ENCODE measurements around the gene MAT1A.

The MAT1A gene

GRCh38 chr10:80289451-80290287 lies at the start of gene MAT1A:
Gene MAT1A (minus strand): TSS chr10:80289658. CDS start chr10:80289423, 235 bp downstream.
- H3K4me1 Mint-ChIP-seq = no peaks in the 10 kb centered on the region
- peaks cover 12% of the 10 kb centered on the region for H3K27me3 Mint-ChIP-seq (ENCODE audit: low read depth)
- peak within 1 kb of the TSS in 1 of 3 experiments; percentile 68 for H3K27ac Mint-ChIP-seq
- no peak within 1 kb of the TSS for H3K4me3 Mint-ChIP-seq
- TF ChIP-seq, protein P1, sequence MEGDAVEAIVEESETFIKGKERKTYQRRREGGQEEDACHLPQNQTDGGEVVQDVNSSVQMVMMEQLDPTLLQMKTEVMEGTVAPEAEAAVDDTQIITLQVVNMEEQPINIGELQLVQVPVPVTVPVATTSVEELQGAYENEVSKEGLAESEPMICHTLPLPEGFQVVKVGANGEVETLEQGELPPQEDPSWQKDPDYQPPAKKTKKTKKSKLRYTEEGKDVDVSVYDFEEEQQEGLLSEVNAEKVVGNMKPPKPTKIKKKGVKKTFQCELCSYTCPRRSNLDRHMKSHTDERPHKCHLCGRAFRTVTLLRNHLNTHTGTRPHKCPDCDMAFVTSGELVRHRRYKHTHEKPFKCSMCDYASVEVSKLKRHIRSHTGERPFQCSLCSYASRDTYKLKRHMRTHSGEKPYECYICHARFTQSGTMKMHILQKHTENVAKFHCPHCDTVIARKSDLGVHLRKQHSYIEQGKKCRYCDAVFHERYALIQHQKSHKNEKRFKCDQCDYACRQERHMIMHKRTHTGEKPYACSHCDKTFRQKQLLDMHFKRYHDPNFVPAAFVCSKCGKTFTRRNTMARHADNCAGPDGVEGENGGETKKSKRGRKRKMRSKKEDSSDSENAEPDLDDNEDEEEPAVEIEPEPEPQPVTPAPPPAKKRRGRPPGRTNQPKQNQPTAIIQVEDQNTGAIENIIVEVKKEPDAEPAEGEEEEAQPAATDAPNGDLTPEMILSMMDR (IDR thresholded peaks at IDR 0.05; ENCODE audit: unreplicated experiment in 3 of 3) = no peak
- no peaks in the 10 kb centered on the region for H3K9me3 Mint-ChIP-seq
- H3K36me3 Mint-ChIP-seq (ENCODE audit: low read depth) = no peaks in the 10 kb centered on the region

DNA sequence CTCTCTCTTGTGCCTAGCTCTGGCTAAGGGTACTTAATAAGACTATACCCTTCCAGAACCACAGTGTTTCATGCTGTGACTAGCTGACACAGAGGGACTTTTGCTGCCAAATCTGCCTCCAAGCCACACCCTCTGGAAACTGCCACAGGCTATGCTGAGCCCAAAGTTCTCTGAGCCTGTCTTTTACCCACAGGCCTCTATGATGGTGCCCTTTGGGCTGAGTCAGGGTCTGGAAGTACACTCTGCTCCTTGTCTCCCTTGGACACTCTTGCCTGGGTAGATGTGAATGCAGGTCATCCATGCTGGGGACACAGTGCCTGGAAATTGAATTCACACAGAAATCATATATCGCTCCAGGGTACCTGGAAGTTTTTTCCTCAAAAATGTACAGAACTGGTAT lies 44.5 kb upstream of the MAT1A start:
- Mint-ChIP-seq H3K4me3 (no peak overlapping the region), H3K27ac (no peak overlapping the region), H3K9me3 (peaks cover 2% of the 10 kb centered on the region), H3K36me3 (ENCODE audit: low read depth) (no peaks in the 10 kb centered on the region), H3K4me1 (no peaks in the 10 kb centered on the region), H3K27me3 (ENCODE audit: low read depth) (no peaks in the 10 kb centered on the region)
- TF ChIP-seq, protein P1 (IDR thresholded peaks at IDR 0.05; ENCODE audit: unreplicated experiment in 3 of 3) = no peak

GRCh38 chr10:80324891-80325364 lies 35.5 kb upstream of the MAT1A start:
- Mint-ChIP-seq H3K9me3 (no peaks in the 10 kb centered on the region), H3K27me3 (ENCODE audit: low read depth) (no peaks in the 10 kb centered on the region), H3K4me3 (no peak overlapping the region), H3K27ac (no peak overlapping the region), H3K4me1 (no peaks in the 10 kb centered on the region), H3K36me3 (ENCODE audit: low read depth) (no peaks in the 10 kb centered on the region)
- TF ChIP-seq, protein P1 (IDR thresholded peaks at IDR 0.05; ENCODE audit: unreplicated experiment in 3 of 3) = no peak

- Mint-ChIP-seq H3K27me3 (ENCODE audit: low read depth) (no peaks in the 10 kb centered on the region), H3K9me3 (no peaks in the 10 kb centered on the region), H3K27ac (no peak overlapping the region), H3K4me3 (no peak overlapping the region), H3K36me3 (ENCODE audit: low read depth) (no peaks in the 10 kb centered on the region), H3K4me1 (no peaks in the 10 kb centered on the region)
- TF ChIP-seq, protein P1 (IDR thresholded peaks at IDR 0.05; ENCODE audit: unreplicated experiment in 3 of 3) = no peak
Measured at GRCh38 chr10:80324086-80324485, 34.6 kb upstream of the MAT1A start.

- H3K27me3 Mint-ChIP-seq (ENCODE audit: low read depth) = no peaks in the 10 kb centered on the region
- no peaks in the 10 kb centered on the region for H3K9me3 Mint-ChIP-seq
- H3K4me1 Mint-ChIP-seq = no peaks in the 10 kb centered on the region
- TF ChIP-seq, protein P1 (IDR thresholded peaks at IDR 0.05; ENCODE audit: unreplicated experiment in 3 of 3) = no peak
- H3K4me3 Mint-ChIP-seq = no peak overlapping the region
- H3K27ac Mint-ChIP-seq = no peak overlapping the region
- H3K36me3 Mint-ChIP-seq (ENCODE audit: low read depth) = no peaks in the 10 kb centered on the region
Measured at GRCh38 chr10:80323311-80323710, 33.9 kb upstream of the MAT1A start.

DNA sequence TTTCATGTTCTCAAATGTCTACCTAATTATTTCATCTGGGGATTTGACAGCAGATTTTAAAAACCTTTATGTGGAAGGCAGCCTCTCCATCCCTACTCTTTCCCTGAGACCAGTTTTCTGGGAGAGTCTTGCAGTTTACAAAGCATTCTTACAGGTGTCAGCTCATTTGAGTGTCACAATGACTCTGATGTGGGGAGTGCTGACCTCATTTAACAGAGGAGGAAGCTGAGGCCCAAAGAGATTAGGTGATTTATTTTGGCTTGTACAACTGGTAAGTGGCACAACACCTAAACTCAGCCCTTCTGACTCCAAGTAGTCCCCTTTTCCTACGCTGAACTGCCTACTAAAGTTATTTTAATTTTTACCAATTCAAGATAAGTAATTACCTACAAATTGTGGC lies 33.3 kb upstream of the MAT1A start:
- Mint-ChIP-seq H3K27ac (no peak overlapping the region), H3K36me3 (ENCODE audit: low read depth) (no peaks in the 10 kb centered on the region), H3K9me3 (no peaks in the 10 kb centered on the region), H3K4me1 (no peaks in the 10 kb centered on the region), H3K27me3 (ENCODE audit: low read depth) (no peaks in the 10 kb centered on the region), H3K4me3 (no peak overlapping the region)
- TF ChIP-seq, protein P1 (IDR thresholded peaks at IDR 0.05; ENCODE audit: unreplicated experiment in 3 of 3) = no peak

Data from nephron (organoid).